ENCODE data around the gene NT5M. TPM values are rescaled to one million over a fixed set of nuclear protein-coding genes. Genes with fewer than 3 reads are reported as not detected.

NT5M gene
- total and polyA plus RNA-seq, 9 of the 15 experiments (the other 6 are each of a cell fraction or from before 2014, with no cell fraction given) = 0.24 to 10.1 (median 3.4) TPM

- peaks cover 0 to 3% of the 10 kb centered on the region in 2 experiments; a peak in 2 of 5 replicates for H3K4me1 ChIP-seq (replicated peaks in 1 of 2; ENCODE audit: control insufficient read depth in 2 of 2, insufficient read depth in 2 of 2, low read length in 2 of 2)
These were observed 79.8 kb downstream of the NT5M start for GRCh38 chr17:17382971-17383370.

More at GRCh38 chr17:17382971-17383370, 79.8 kb downstream of the NT5M start:
- no peaks in the 10 kb centered on the region for H4K20me1 ChIP-seq (replicated peaks; ENCODE audit: control insufficient read depth, insufficient read depth, low read length)
- no TSS peak for BruUV-seq (replicated peaks)
- H3K4me2 ChIP-seq (ENCODE audit: insufficient read depth, low read length) = no peak overlapping the region
- in situ Hi-C loops (cut with MboI) = no loop called here
- ChIA-PET POLR2A (interaction anchor here (0.7 kb wide), 1 partner anchor 9 kb away, joined by 4 read pairs; no protein-coding TSS in a partner anchor), CTCF (ENCODE audit: low intra/inter-chr PET ratio) (no interaction called here)
- H3K9me1 ChIP-seq (ENCODE audit: control insufficient read depth, insufficient read depth, low read length) = no peaks in the 10 kb centered on the region
- H3K36me3 ChIP-seq (ENCODE audit: control insufficient read depth, insufficient read depth, low read length) = no peaks in the 10 kb centered on the region
- no peaks in the 10 kb centered on the region for H3K9me3 ChIP-seq (replicated peaks; ENCODE audit: control insufficient read depth, insufficient read depth, low read depth, low read length)
- TF ChIP-seq ZNF124 (CRISPR knock-in tag; IDR thresholded peaks at IDR 0.05) (no peak), POLR2B (IDR thresholded peaks at IDR 0.05; ENCODE audit: low read depth, partially characterized antibody) (no peak), RFX1 (IDR thresholded peaks at IDR 0.05) (peak; percentile 39), ZNF239 (CRISPR knock-in tag; IDR thresholded peaks at IDR 0.05) (no peak), ZNF280A (IDR thresholded peaks at IDR 0.05; ENCODE audit: low read depth, partially characterized antibody) (no peak), E2F3 (CRISPR knock-in tag; IDR thresholded peaks at IDR 0.05) (no peak), CHAMP1 (IDR thresholded peaks at IDR 0.05) (no peak), JUNB (CRISPR knock-in tag; conservative IDR thresholded peaks at IDR 0.05) (no peak), WHSC1 (IDR thresholded peaks at IDR 0.05; ENCODE audit: low read length) (no peak), RAD51 (IDR thresholded peaks at IDR 0.05; ENCODE audit: borderline replicate concordance, low read depth) (no peak), MEIS2 (IDR thresholded peaks at IDR 0.05; ENCODE audit: partially characterized antibody) (peak; percentile 13), SMARCA5 (IDR thresholded peaks at IDR 0.05) (no peak), ZNF143 (CRISPR knock-in tag; IDR thresholded peaks at IDR 0.05) (no peak)
- TF ChIP-seq, protein P1, sequence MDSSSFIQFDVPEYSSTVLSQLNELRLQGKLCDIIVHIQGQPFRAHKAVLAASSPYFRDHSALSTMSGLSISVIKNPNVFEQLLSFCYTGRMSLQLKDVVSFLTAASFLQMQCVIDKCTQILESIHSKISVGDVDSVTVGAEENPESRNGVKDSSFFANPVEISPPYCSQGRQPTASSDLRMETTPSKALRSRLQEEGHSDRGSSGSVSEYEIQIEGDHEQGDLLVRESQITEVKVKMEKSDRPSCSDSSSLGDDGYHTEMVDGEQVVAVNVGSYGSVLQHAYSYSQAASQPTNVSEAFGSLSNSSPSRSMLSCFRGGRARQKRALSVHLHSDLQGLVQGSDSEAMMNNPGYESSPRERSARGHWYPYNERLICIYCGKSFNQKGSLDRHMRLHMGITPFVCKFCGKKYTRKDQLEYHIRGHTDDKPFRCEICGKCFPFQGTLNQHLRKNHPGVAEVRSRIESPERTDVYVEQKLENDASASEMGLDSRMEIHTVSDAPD (CRISPR knock-in tag; IDR thresholded peaks at IDR 0.05) = no peak
- FAIRE-seq (no peak), ATAC-seq (no peak), DNase-seq (ENCODE audit: extremely low read depth in 1 of 4, low spot score in 3 of 4) (no peak)
- H3K4me3 ChIP-seq = no peak overlapping the region
- intact Hi-C loops (cut with micrococcal nuclease) = no loop called here
- no peaks in the 10 kb centered on the region for H3K79me2 ChIP-seq (ENCODE audit: control insufficient read depth, insufficient read depth, low read length)
- H3K27me3 ChIP-seq (ENCODE audit: control insufficient read depth in 2 of 2, insufficient read depth in 2 of 2, low read length in 2 of 2) = peaks cover 9 to 61% of the 10 kb centered on the region in 2 experiments
- no peak overlapping the region for H3K27ac ChIP-seq (ENCODE audit: extremely low read depth, low read depth, low read length)
- 3% methylated on average over 6 of the region's 6 CpGs for WGBS (ENCODE audit: insufficient coverage, low coverage, missing lambda C conversion rate)
- no peak overlapping the region for H3K9ac ChIP-seq (ENCODE audit: insufficient read depth in 1 of 2, low read depth in 2 of 2, low read length in 2 of 2)
- no peak overlapping the region for H2AFZ ChIP-seq (ENCODE audit: low read depth, low read length)

Measured in K562 (cell line).